Stimulated activated CD4-positive, alpha-beta T cell treated with anti-CD3 and anti-CD28 coated beads, Interleukin-2, amount 100 ng/mL, for 48 hours (primary cell): Measurements from ENCODE around the gene ABCC9.

Source experiments
- DNase-seq, 2 donors: peaks; one replicate each; pipeline ENCODE4 v3.0.0-alpha.2; 2020

The ABCC9 gene

GRCh38 chr12:21865846-21866245 lies 75.4 kb downstream of the ABCC9 start:
- no peak for DNase-seq

- DNase-seq: no peak
Measured at GRCh38 chr12:21860534-21860933, 80.7 kb downstream of the ABCC9 start.

DNA sequence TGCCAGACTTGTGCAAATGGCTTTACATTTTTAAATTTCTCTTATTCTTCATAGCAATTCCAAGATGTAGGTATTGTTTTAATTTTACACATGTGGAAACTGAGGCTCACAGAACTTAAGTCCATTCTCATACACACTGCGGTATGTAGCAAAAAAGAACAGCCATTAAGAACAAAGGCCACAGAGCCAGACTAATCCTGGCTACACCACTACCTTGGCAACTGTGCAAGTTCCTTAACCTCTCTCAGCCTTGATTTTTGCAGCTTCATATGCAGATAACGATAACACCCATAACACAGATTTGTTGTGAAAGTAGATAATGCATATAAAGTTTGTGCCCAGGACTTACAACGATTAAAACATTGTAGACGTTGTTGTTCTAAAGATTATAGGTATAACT lies 81.1 kb downstream of the ABCC9 start:
- DNase-seq: no peak

DNA sequence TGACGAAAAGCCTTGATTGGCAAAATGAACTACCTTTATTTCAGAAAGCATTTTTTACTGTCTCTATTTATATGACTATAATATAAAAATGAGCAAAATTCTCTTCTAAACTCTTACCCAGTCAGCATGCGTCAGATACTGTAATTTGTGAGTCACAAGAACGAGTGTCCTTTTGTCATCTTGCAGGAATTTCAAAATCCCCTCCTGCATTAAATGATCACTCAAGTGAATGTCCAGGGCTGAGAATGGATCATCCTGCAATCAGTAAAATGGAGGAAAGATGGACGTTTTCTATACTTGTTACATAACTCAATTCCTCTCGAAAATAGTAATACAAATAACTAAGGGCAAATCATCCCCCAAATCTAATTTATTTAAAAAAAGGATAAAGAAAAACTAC lies 89.0 kb downstream of the ABCC9 start:
- no peak for DNase-seq

GRCh38 chr12:21851151-21851550 lies 90.1 kb downstream of the ABCC9 start:
- DNase-seq: no peak

DNA sequence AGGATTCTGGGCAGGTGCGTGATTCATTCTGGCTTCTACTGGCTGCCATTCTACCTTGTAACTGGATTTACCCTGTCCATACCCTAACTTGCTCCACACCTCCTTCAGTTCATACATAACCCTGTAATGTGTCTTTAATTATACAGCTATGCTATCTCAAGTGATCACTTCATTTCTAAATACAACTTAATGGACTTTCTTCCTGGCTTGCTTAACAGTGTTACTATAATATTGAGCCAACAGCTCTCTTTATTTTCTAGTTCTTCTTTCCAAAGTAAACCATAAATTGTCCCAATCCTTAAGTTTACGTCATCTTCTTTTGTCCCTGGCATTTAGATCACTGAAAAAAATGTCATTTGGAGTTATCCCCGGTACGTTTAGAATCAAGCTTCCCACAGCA lies 90.8 kb downstream of the ABCC9 start:
- no peak for DNase-seq

- no peak for DNase-seq
Measured at GRCh38 chr12:21849878-21850277, 91.3 kb downstream of the ABCC9 start.

GRCh38 chr12:21848192-21848591 lies 93.0 kb downstream of the ABCC9 start:
- no peak for DNase-seq

- no peak for DNase-seq
Measured at GRCh38 chr12:21843795-21844194, 97.4 kb downstream of the ABCC9 start.

DNA sequence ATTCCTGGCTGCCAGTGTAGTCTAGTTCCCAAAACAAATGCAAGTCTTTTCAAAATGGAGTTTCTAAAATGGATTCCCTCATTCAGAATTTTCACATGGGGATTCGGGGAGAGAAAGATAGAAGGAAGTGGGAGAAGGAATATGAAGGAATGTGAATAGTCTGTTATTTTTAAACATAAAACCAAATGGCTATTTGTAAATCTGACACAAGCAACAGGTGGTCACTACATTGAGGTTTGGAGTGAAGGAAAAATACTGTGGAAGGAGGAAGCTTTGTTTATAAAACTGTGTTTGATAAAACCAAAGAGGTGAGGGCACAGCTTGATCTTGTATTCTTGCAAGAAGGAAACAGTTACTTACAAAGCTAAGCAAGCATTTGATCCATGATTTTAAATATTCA lies 101.5 kb downstream of the ABCC9 start:
- DNase-seq: no peak

DNA sequence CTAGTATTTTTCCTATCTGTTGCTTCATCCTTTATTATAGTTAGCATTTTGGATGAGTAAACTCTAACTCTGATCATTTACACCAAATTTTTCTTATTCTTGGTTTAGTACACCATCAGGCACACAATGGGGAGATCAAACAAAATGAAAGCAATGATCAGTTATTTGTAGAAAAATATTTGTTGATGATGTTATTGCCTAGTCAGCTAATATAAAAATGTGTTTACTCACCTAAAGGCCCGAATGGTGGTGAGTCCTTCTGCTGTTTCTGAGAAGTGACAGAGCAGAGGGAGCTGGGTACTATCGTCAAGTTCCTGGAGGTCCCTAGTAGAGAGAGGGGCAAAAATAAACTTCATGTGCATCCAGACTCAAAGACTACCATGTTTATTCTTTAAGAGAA lies 103.4 kb downstream of the ABCC9 start:
- no peak for DNase-seq

GRCh38 chr12:21831791-21832344 lies 109.4 kb downstream of the ABCC9 start:
- no peak for DNase-seq

GRCh38 chr12:21828779-21829178 lies 112.4 kb downstream of the ABCC9 start:
- DNase-seq: no peak

DNA sequence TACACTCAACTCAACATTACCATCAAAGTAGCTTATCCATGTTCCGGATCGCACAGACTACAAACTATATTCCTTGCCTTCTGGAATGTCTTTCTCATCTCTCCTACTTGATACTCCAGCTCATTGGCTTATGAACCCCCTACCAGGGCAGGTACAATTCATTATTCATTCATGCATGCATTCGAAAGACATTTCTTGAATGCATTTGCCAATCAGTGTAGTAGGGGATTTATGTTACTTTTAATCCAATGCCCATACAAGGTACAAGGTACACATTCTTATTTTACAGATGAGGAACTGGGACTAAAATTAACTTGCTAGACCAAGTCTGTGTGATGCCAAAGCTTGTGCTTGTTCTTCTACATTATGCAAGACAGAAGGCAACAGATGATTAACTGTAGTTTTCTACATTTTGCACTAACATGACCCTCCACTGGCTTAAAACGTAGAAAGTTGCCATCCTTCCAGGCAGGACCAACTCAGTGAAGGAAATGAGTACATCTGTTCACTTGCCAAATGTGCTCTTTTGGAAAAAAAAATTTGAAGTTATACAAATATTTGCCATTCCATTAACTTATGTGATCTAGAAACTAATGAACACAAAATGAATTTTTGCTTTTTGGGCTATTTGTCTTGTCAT lies 113.0 kb downstream of the ABCC9 start:
- DNase-seq: no peak

GRCh38 chr12:21827083-21827482 lies 114.1 kb downstream of the ABCC9 start:
- no peak for DNase-seq

GRCh38 chr12:21826618-21826910 lies 114.7 kb downstream of the ABCC9 start:
- DNase-seq: no peak

- DNase-seq: no peak
Measured at GRCh38 chr12:21825886-21826617, 115.2 kb downstream of the ABCC9 start.

GRCh38 chr12:21823581-21823980 lies 117.6 kb downstream of the ABCC9 start:
- DNase-seq: no peak

DNA sequence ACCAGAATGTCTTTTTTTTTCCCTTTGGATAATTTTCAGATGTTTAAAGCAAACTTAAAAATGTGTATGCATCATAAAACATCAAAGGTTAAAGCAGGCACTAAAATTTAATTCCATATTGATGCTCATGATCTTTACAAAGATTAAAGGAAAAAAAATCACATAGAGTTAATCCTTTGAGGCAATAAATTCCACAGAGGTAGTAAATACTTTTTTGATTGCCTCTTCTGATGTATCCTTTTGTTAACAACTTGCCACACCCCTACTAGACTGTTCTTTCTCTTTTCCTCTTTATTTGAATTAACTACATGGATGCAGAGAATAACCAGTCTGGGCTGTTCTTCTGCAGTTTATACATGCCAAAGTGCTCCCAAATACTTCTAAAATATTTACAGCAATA lies 121.5 kb downstream of the ABCC9 start:
- DNase-seq: no peak

GRCh38 chr12:21819236-21819635 lies 122.0 kb downstream of the ABCC9 start:
- DNase-seq: no peak

DNA sequence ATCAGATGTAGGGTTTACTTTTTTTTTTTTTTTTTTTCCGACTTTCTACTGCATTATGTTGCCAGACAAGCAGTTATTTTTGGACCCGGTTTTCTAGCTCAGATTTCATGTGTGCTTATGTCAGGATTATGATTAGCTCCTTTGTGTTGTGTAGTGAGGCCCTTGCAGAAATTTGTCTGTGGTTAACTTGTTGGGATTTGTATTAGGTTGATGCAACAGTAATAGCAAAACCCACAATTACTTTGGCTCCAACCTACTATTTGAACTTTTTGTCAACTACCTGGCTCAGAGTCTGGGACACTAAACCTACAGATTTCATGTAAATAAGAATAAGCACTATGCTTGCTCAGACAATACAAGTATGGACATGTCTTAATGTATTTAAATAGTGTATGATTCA lies 122.6 kb downstream of the ABCC9 start:
- no peak for DNase-seq

GRCh38 chr12:21815306-21816062 lies 125.7 kb downstream of the ABCC9 start:
- DNase-seq: no peak

GRCh38 chr12:21814814-21815213 lies 126.4 kb downstream of the ABCC9 start:
- no peak for DNase-seq

DNA sequence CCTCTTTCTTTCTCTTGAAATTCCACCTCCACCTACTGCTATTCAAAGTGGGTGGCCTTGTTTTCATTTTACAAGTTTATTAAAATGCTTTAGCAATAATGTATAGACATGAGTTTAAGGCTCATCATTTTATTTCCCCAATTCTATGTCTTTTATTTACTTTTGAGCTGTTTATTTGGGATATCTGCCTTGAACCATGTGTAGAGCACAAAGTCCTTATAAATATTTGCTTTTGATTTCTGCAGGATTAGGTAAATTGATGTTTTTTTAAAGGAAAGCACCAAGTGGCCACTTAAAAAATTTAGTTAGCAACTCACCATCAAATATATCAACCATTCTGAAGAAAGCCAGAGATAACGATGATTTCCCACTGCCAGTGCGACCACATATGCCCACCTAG lies 126.9 kb downstream of the ABCC9 start:
- no peak for DNase-seq
